ENCODE measurements around the gene MYZAP. TPM values are rescaled to one million over a fixed set of nuclear protein-coding genes. Genes with fewer than 3 reads are reported as not detected.

The MYZAP gene
- 0.63 TPM for total RNA-seq

GRCh38 chr15:57591822-57592367 lies at the start of gene MYZAP:
Gene MYZAP (plus strand): TSS chr15:57591904. CDS start chr15:57592035, 131 bp downstream.

GRCh38 chr15:57706405-57707209 lies 114.9 kb downstream of the MYZAP start, which contains the start of gene POLR2M:
Gene POLR2M (plus strand): TSS chr15:57706714. CDS start chr15:57706843, 129 bp downstream.

Other genes with a start within 250 kb of the MYZAP start
- gene CGNL1, start 215.4 kb upstream of the MYZAP start, total RNA-seq = 5.3 TPM
- gene POLR2M, start 114.8 kb downstream of the MYZAP start, total RNA-seq = 363 TPM

Measured in parietal lobe (tissue), 1 donor.